Skin epidermis (tissue), 12 donors: ENCODE measurements around the gene RAB9B.
"Not testable (repeated sequence)": the region's sequence is repeated elsewhere in the genome, so short reads cannot be mapped to it uniquely, and the experiment has no call there.

ENCODE experiments used
- H3K27ac ChIP-seq, 21 experiments: fragments of 200-600 bp; sonication (generic) in 11 of 21; one replicate each; pipeline ENCODE4 v1.5.0; 2020; ENCODE audit warnings: mild to moderate bottlenecking in 3 of 21, inconsistent platforms in 2 of 21, moderate library complexity in 2 of 21
- H3K4me3 ChIP-seq, 7 experiments: fragments of 200-600 bp; sonication (generic) in 2 of 7; one replicate each; pipeline ENCODE4 v1.5.0; 2020; ENCODE audit warnings: inconsistent platforms in 2 of 7, mild to moderate bottlenecking in 2 of 7, moderate library complexity in 1 of 7

RAB9B gene

GRCh38 chrX:103817502-103817901 lies 14.6 kb downstream of the RAB9B start:
- no peak overlapping the region for H3K27ac ChIP-seq
- no peak overlapping the region for H3K4me3 ChIP-seq

- not testable (repeated sequence) for H3K4me3 ChIP-seq, H3K27ac ChIP-seq
Measured at GRCh38 chrX:103817101-103817500, 15.0 kb downstream of the RAB9B start.

GRCh38 chrX:103811858-103812257 lies 20.2 kb downstream of the RAB9B start:
- H3K27ac ChIP-seq, result no peak overlapping the region
- H3K4me3 ChIP-seq, result no peak overlapping the region

DNA sequence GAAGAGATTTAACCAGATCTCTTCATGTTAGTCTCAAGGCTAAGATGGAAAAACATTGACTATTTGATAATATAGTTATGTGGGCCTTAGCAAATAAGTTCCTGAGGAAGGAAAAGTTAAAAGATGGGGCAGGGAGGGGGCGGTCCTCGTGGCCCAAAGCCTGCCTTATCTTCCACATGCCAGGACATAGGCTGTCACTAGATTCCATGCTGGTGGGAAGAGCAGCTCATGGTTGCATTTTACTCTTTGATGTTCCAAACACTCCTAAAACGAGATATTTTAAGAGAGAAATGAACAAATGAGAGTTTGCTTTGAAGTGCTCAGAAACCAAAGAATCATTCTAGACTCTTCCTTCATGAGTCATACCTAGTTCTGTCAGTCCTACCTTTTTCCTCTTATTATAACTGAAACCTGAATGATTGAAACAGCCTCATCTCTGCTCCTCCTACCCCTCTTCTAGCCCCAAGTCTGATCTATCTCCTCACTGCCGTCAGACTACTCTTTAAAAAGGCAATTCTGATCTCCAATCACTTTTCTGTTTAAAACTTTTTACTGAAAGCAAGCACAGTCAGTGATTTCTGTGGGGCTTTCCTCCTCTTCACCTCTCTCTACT lies 25.1 kb downstream of the RAB9B start:
- no peak overlapping the region for H3K27ac ChIP-seq
- no peak overlapping the region for H3K4me3 ChIP-seq

GRCh38 chrX:103805860-103806259 lies 26.2 kb downstream of the RAB9B start:
- Histone ChIP-seq H3K4me3 (no peak overlapping the region), H3K27ac (no peak overlapping the region)

DNA sequence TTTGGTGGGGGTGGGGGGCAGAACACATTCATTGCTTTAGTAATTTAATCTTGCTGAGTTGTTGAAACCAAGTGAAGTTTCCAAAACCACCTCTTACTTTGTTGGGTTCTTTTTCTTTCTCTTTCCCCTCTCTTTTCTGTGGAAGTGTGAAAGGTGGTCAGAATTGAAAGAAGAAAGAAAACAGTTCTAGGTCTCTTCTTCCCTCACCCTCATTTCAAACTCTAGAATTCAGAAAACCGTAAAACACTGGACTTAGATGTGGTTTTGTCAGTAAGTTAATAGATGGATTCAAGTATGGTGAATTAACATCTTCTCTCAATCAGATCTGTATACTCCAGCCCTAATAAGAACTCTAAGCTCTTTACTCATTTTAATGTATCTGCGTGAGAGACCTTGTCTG lies 31.7 kb downstream of the RAB9B start:
- H3K4me3 ChIP-seq, result no peak overlapping the region
- no peak overlapping the region for H3K27ac ChIP-seq

- no peak overlapping the region for H3K4me3 ChIP-seq
- H3K27ac ChIP-seq, result no peak overlapping the region
Measured at GRCh38 chrX:103797691-103798090, 34.4 kb downstream of the RAB9B start.

DNA sequence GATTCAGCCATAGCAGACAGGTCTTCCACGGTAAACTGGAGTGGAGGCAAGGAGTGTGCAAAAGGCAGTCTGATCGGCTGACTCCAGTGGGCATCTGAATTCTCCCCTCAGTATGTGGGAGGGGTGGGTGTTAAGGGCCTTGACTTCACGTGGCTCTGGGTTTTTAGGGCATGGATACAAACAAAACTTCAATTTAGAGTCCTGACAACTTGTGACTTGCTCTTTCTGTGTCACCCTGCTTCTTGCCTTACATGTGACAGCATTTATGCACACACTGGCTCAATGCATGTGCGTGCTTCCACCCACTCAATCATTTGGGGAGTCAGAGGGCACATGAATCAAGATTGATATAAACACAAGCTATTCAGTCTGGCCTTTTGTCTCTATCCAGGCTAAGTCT lies 37.9 kb downstream of the RAB9B start:
- Histone ChIP-seq H3K27ac (peak overlapping the region in 1 of 21 experiments; percentile 11), H3K4me3 (no peak overlapping the region)

GRCh38 chrX:103793545-103793940 lies 38.5 kb downstream of the RAB9B start:
- H3K27ac ChIP-seq, result peak overlapping the region in 1 of 21 experiments; percentile 11
- H3K4me3 ChIP-seq, result no peak overlapping the region

- no peak overlapping the region for H3K27ac ChIP-seq
- H3K4me3 ChIP-seq, result no peak overlapping the region
Measured at GRCh38 chrX:103792916-103793544, 39.0 kb downstream of the RAB9B start.

GRCh38 chrX:103791826-103792485 lies 40.1 kb downstream of the RAB9B start:
- no peak overlapping the region for H3K27ac ChIP-seq
- H3K4me3 ChIP-seq, result no peak overlapping the region

DNA sequence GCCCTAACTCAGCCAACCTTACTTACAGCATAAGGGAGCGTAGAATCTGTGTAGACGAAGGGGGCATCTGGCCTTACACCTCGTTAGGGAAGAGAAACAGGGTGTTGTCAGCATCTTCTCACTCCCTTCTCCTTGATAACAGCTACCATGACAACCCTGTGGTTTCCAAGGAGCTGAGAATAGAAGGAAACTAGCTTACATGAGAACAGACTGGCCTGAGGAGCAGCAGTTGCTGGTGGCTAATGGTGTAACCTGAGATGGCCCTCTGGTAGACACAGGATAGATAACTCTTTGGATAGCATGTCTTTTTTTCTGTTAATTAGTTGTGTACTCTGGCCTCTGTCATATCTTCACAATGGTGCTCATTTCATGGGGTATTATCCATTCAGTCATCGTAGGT lies 40.8 kb downstream of the RAB9B start:
- Histone ChIP-seq H3K27ac (no peak overlapping the region), H3K4me3 (no peak overlapping the region)

GRCh38 chrX:103789004-103789403 lies 43.1 kb downstream of the RAB9B start:
- H3K27ac ChIP-seq, result no peak overlapping the region
- no peak overlapping the region for H3K4me3 ChIP-seq

DNA sequence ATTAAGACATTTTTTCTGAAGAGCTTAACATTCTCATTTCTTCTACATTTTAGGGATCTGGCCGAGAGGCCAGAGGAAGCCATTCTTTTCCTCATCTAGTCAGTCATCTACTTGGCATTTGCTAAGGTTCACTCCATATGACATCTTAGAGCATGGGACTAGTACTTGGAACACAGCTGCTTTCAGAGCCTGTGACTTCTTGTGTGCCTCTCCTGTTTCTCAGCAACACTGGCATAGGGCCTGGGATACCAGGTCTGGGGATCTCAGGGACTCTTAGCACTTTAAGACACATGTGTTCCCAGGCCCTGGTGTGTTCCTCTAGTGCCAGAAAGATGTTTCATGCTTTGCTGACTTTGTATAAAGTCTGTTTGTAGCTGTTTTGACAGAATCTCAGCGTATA lies 48.1 kb downstream of the RAB9B start:
- H3K27ac ChIP-seq, result no peak overlapping the region
- no peak overlapping the region for H3K4me3 ChIP-seq

DNA sequence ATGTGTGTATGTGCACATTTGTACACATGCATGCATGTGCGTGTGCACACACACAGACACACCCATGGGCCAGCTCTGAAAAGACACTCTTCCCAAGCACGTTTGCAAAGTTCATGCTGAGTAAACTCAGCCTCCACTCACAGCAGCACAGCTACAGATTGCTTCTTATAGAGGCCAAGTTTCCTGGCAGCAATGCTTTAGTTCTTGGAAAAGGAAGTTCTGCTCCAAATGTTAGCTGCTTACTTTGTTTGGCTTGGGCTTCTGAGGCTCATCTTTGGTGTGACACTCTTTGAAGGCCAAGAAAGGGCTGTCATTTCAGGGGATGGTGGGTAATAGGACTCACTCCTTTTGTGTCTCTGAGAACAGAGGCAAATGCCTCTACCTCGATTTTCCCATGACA lies 48.9 kb downstream of the RAB9B start:
- Histone ChIP-seq H3K4me3 (no peak overlapping the region), H3K27ac (peak overlapping the region in 1 of 21 experiments; percentile 1)

DNA sequence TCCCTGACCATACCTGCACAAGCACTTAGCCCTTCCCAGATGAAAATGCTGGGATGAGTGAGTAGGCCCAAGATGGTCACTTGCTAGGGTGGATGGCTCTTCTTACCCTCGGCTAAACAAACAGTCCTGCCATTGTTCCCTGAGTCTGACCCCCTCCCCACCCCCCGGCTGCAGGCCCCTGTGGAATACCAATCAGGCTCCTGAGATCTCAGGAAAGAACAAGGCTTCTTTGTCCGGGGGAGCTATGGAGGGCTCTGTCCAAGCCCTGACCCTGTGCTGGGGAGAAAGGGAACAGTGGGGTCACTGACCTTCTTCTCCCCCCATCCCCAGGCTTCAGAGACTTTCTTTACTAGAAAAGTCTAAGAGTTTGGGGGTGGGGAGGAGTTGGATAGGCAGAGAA lies 49.4 kb downstream of the RAB9B start:
- H3K4me3 ChIP-seq, result no peak overlapping the region

GRCh38 chrX:103781706-103782105 lies 50.4 kb downstream of the RAB9B start:
- H3K4me3 ChIP-seq, result no peak overlapping the region
- H3K27ac ChIP-seq, result no peak overlapping the region

More for the DNA sequence above, 49.4 kb downstream of the RAB9B start:
- no peak overlapping the region for H3K27ac ChIP-seq

- H3K27ac ChIP-seq, result no peak overlapping the region
Measured at GRCh38 chrX:103781062-103781402, 51.0 kb downstream of the RAB9B start.

GRCh38 chrX:103780336-103781061 lies 51.6 kb downstream of the RAB9B start:
- H3K27ac ChIP-seq, result no peak overlapping the region

More at GRCh38 chrX:103781062-103781402, 51.0 kb downstream of the RAB9B start:
- no peak overlapping the region for H3K4me3 ChIP-seq

GRCh38 chrX:103779141-103779789 lies 52.8 kb downstream of the RAB9B start:
- H3K4me3 ChIP-seq, result no peak overlapping the region
- H3K27ac ChIP-seq, result no peak overlapping the region

More at GRCh38 chrX:103780336-103781061, 51.6 kb downstream of the RAB9B start:
- H3K4me3 ChIP-seq, result no peak overlapping the region
